Prostate gland (tissue), 2 donors: ENCODE data around the gene CTSF. TPM values are rescaled to one million over a fixed set of nuclear protein-coding genes. Genes with fewer than 3 reads are reported as not detected.
"Not testable (repeated sequence)": the region's sequence is repeated elsewhere in the genome, so short reads cannot be mapped to it uniquely, and the experiment has no call there.

Source experiments
- DNase-seq: peaks from one replicate; pipeline ENCODE4 v3.0.0-alpha.2; 2019; ENCODE audit warnings: low spot score
- H3K27ac ChIP-seq, 2 donors: fragments of 200-600 bp; sonication (generic); 2 replicates each; pipeline ENCODE4 v1.5.1; 2017 to 2019
- H3K27me3 ChIP-seq: fragments of 200-600 bp; sonication (generic); replicated peaks from 2 replicates; pipeline ENCODE4 v1.5.1; 2019; ENCODE audit not compliant: insufficient read depth
- H3K36me3 ChIP-seq, 2 donors: fragments of 200-600 bp; sonication (generic); 1 replicate in 1 of 2; 2 replicates in 1 of 2; pipeline versions ENCODE4 v1.5.1 to v1.8.1; 2017 to 2019
- H3K4me1 ChIP-seq: fragments of 200-600 bp; sonication (generic); replicated peaks from 2 replicates; pipeline ENCODE4 v1.5.1; 2019
- H3K4me3 ChIP-seq, 2 donors: fragments of 200-600 bp; sonication (generic); 2 replicates each; pipeline ENCODE4 v1.5.1; 2017 to 2019
- H3K9me3 ChIP-seq: fragments of 200-600 bp; sonication (generic); 2 replicates; pipeline ENCODE4 v1.5.1; 2017
- POLR2A ChIP-seq: fragments of 450-650 bp; IDR thresholded peaks from one replicate; pipeline ENCODE4 v1.6.1; 2016; ENCODE audit warnings: antibody characterized with exemption, mild to moderate bottlenecking
- POLR2AphosphoS5 ChIP-seq: sonication (generic); formaldehyde crosslinking; IDR thresholded peaks from one replicate; pipeline ENCODE4 v1.6.1; 2017; ENCODE audit warnings: antibody characterized with exemption
- WGBS: methylation state at CpG from one replicate; pipeline ENCODE4 v1.1.5; 2018; 5-methylcytosine and 5-hydroxymethylcytosine counted together
- intact Hi-C: fragments of 100-400 bp; cut with DNase I; formaldehyde crosslinking; loops from one replicate; pipeline ENCODE4 v1.14.2; 2022
- total RNA-seq, 2 donors: library from RNA; depleted of rRNA; stranded (reverse); fragments of >200 nt; gene quantifications; one replicate each; pipeline ENCODE4 v1.1.0, GENCODE V29; 2016
- TF ChIP-seq, protein P1 (sequence below), 4 experiments: fragments of 200-600 bp in 2 of 4; fragments of 450-650 bp in 2 of 4; sonication (generic) in 2 of 4; IDR thresholded peaks; 1 replicate in 3 of 4; 2 replicates in 1 of 4; pipeline ENCODE4 v1.5.1; 2016 to 2019; ENCODE audit warnings: antibody characterized with exemption in 4 of 4, mild to moderate bottlenecking in 2 of 4, moderate library complexity in 2 of 4

The CTSF gene
- total RNA-seq, 2 donors from 2014 or later: 119 to 130 TPM

DNA sequence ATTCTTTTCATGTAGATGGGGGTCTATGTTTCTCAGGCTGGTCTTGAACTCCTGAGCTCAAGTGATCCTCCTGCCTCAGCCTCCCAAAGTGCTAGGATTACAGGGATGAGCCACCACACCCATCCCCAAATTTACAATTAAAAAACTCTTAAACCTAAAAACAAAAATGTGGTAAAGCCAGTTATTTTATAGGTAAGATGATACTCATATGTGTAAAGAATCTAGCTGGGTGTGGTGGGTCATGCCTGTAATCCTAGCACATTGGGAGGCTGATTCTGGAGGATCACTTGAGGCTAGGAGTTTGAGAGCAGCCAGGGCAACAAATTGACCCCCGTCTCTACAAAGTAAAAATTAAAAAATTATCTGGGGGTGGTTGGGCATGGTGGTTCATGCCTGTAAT is 44.1 kb upstream of the CTSF start:
- no peak for DNase-seq
- Histone ChIP-seq H3K4me3 (no peak overlapping the region), H3K36me3 (no peaks in the 10 kb centered on the region), H3K4me1 (no peaks in the 10 kb centered on the region), H3K27me3 (no peaks in the 10 kb centered on the region), H3K27ac (no peak overlapping the region), H3K9me3 (no peaks in the 10 kb centered on the region)
- TF ChIP-seq POLR2AphosphoS5 (no peak), POLR2A (no peak)
- TF ChIP-seq, protein P1, sequence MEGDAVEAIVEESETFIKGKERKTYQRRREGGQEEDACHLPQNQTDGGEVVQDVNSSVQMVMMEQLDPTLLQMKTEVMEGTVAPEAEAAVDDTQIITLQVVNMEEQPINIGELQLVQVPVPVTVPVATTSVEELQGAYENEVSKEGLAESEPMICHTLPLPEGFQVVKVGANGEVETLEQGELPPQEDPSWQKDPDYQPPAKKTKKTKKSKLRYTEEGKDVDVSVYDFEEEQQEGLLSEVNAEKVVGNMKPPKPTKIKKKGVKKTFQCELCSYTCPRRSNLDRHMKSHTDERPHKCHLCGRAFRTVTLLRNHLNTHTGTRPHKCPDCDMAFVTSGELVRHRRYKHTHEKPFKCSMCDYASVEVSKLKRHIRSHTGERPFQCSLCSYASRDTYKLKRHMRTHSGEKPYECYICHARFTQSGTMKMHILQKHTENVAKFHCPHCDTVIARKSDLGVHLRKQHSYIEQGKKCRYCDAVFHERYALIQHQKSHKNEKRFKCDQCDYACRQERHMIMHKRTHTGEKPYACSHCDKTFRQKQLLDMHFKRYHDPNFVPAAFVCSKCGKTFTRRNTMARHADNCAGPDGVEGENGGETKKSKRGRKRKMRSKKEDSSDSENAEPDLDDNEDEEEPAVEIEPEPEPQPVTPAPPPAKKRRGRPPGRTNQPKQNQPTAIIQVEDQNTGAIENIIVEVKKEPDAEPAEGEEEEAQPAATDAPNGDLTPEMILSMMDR (IDR thresholded peaks at IDR 0.05): no peak
- intact Hi-C loops: no loop called here
- WGBS: 83% methylated on average over 1 of the region's 1 CpG

DNA sequence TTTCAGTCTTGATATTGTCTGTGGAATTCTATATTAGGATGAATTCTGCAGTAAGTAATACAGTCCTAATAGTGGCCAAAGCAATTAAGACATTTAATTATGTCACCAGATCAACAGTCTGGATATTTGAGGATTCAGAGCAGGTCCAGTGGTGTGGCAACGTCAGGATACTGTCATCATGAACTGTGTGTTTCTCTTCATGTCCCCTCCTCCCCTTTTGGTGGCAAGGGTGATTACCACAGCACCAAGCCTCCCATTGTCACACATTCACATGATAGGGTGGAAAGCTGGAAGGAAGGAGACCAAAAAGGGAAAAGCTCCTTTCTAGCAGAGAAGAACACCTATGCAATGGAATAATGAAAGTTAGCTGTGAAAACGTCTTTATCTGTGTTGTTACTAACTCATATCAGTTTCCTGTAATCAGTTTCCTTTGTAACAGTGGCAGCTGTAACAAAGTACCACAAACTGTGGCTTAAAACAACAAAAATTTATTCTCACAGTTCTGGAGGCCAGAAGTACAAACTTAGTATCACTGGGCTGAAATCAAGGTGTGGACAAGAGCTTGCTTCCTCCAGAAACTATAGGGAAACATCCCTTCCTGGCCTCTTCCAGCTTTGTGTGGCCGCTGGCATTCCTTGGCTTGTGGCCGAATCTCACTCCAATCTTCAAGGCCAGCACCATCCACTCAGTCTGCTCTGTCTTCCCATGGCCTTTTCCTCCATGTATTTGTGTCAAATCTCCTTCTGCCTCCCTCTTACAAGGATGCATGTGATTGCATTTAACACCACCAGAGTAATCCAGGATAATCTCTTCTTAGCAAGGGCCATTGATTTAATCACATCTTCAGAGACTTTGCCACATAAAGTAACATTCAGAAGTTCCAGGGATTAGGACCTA is 41.6 kb upstream of the CTSF start:
- Histone ChIP-seq H3K36me3 (no peaks in the 10 kb centered on the region), H3K27me3 (no peaks in the 10 kb centered on the region), H3K4me3 (no peak overlapping the region), H3K27ac (no peak overlapping the region), H3K9me3 (no peaks in the 10 kb centered on the region), H3K4me1 (no peaks in the 10 kb centered on the region)
- WGBS: 78% methylated on average over 4 of the region's 4 CpGs
- DNase-seq: no peak
- TF ChIP-seq, protein P1 (IDR thresholded peaks at IDR 0.05): no peak
- TF ChIP-seq POLR2AphosphoS5 (no peak), POLR2A (no peak)
- intact Hi-C loops: no loop called here

DNA sequence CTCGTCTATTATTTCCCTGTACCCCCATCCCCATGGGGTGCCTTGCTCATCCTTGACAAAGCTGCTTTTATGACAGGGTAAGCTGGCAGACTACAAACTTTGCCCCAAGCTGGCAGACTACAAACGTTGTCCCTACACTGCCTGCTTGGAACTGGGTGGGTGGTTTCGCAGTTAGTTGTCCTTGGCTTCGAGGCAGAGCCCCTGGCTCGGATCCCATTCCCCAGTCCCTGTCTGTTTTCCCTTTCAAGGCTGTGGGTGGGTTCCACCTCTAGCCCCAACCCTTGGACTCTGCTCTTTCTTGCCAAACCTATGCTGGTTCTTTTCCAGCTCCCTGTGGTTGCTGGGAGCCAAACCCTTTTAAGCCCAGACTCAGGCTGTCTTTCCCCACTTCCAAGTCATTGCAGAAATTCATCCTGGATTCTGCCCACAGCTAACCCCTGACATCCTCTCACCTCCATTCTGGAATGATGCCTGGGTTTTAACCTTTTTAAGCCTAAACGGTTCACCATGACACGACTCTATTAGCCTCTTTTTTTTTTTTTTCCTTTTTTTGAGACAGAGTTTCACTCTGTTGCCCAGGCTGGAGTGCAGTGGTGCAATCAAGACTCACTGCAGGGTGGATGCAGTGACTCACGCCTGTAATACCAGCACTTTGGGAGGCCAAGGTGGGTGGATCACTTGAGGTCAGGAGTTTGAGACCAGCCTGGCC is 38.9 kb upstream of the CTSF start:
- intact Hi-C loops: no loop called here
- no peak overlapping the region for H3K4me3 ChIP-seq
- H3K9me3 ChIP-seq: no peaks in the 10 kb centered on the region
- H3K4me1 ChIP-seq: no peaks in the 10 kb centered on the region
- DNase-seq: peak; percentile 84
- TF ChIP-seq, protein P1 (IDR thresholded peaks at IDR 0.05): no peak
- peak; percentile 77 for TF ChIP-seq POLR2AphosphoS5
- WGBS: 11% methylated on average over 8 of the region's 8 CpGs
- H3K27ac ChIP-seq: peak overlapping the region; percentile 51 to 64
- no peaks in the 10 kb centered on the region for H3K36me3 ChIP-seq
- no peaks in the 10 kb centered on the region for H3K27me3 ChIP-seq

DNA sequence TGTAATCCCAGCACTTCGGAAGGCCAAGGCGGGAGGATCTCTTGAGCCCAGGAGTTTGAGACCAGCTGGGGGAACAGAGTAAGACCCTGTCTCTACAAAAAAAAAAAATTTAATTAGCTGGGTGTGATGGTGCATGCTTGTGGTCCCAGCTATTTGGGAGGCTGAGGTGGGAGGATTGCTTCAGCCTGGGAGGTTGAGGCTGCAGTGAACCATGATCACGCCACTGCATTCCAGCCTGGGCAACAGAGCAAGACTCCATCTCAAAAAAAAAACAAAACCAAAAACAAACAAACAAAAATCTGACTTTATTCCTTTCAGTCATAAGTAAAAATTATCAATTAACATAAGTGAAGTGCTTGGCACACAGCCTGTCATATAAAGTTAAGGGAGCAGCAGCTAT is 38.2 kb upstream of the CTSF start:
- H3K4me1 ChIP-seq, H3K36me3 ChIP-seq, intact Hi-C loops, H3K27me3 ChIP-seq, H3K9me3 ChIP-seq, H3K4me3 ChIP-seq, DNase-seq: not testable (repeated sequence)
- 94% methylated on average over 3 of the region's 3 CpGs for WGBS
- H3K27ac ChIP-seq: peak overlapping the region; percentile 51 to 64

DNA sequence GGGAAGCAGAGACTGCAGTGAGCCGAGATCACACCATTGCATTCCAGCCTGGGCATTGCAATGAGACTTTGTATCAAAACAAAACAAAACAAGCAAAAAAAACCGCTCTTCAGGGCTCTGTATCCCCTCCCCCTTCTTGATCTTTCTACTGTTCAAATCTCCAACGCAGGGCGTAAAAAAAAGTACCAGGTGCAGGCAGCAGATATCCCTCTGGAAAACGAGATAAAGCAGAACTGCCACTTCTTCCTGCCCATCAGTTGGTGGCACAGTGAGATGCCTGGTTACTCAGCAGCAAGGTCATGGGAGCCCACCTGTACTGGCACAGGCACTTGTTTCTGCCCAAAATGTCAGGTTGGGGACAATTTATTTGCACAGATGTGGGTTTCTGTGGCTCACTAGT is 35.7 kb upstream of the CTSF start:
- Histone ChIP-seq H3K4me1 (no peaks in the 10 kb centered on the region), H3K9me3 (no peaks in the 10 kb centered on the region), H3K36me3 (peaks cover 0 to 4% of the 10 kb centered on the region in 2 donors), H3K27ac (no peak overlapping the region), H3K4me3 (no peak overlapping the region), H3K27me3 (no peaks in the 10 kb centered on the region)
- 89% methylated on average over 5 of the region's 5 CpGs for WGBS
- no peak for DNase-seq
- TF ChIP-seq, protein P1 (IDR thresholded peaks at IDR 0.05): no peak
- TF ChIP-seq POLR2AphosphoS5 (no peak), POLR2A (no peak)
- intact Hi-C loops: no loop called here
